ENCODE data around the gene PCBP2.
A peak's percentile ranks its signal among the peaks of the same experiment; 100 is the strongest.

PCBP2 gene

GRCh38 chr12:53450936-53451335 lies 966 bp upstream of the PCBP2 start:
- H3K4me3 ChIP-seq (ENCODE audit: low read depth, low read length) = no peak overlapping the region
- TF ChIP-seq CTCF (IDR thresholded peaks at IDR 0.05; ENCODE audit: low read depth, low read length) = no peak

GRCh38 chr12:53452159-53453077 lies 516 bp downstream of the PCBP2 start:
- TF ChIP-seq CTCF (IDR thresholded peaks at IDR 0.05; ENCODE audit: low read depth, low read length) = no peak
- peak overlapping the region; percentile 90 for H3K4me3 ChIP-seq (ENCODE audit: low read depth, low read length)

GRCh38 chr12:53453953-53454640 lies 2.2 kb downstream of the PCBP2 start:
- no peak for TF ChIP-seq CTCF (IDR thresholded peaks at IDR 0.05; ENCODE audit: low read depth, low read length)
- H3K4me3 ChIP-seq (ENCODE audit: low read depth, low read length) = peak overlapping the region; percentile 90

GRCh38 chr12:53454707-53455106 lies 2.8 kb downstream of the PCBP2 start:
- no peak overlapping the region for H3K4me3 ChIP-seq (ENCODE audit: low read depth, low read length)
- TF ChIP-seq CTCF (IDR thresholded peaks at IDR 0.05; ENCODE audit: low read depth, low read length) = no peak

- H3K4me3 ChIP-seq (ENCODE audit: low read depth, low read length) = no peak overlapping the region
- no peak for TF ChIP-seq CTCF (IDR thresholded peaks at IDR 0.05; ENCODE audit: low read depth, low read length)
These were observed 4.9 kb downstream of the PCBP2 start for GRCh38 chr12:53456654-53457366.

- TF ChIP-seq CTCF (IDR thresholded peaks at IDR 0.05; ENCODE audit: low read depth, low read length) = no peak
- H3K4me3 ChIP-seq (ENCODE audit: low read depth, low read length) = no peak overlapping the region
These were observed 7.2 kb downstream of the PCBP2 start for GRCh38 chr12:53459097-53459496.
